WTC11 (cell line): Measurements from ENCODE around the gene ARIH1.
A peak's percentile ranks its signal among the peaks of the same experiment; 100 is the strongest.
"Not testable (repeated sequence)": the region's sequence is repeated elsewhere in the genome, so short reads cannot be mapped to it uniquely, and the experiment has no call there.

ENCODE experiments used
- ARID4B ChIP-seq: sonication (generic); formaldehyde crosslinking; IDR thresholded peaks from 2 replicates; pipeline ENCODE4 v1.8.0; 2023; ENCODE audit warnings: missing genetic modification reagents, mild to moderate bottlenecking, borderline replicate concordance
- ESRRA ChIP-seq: sonication (generic); formaldehyde crosslinking; IDR thresholded peaks from 2 replicates; pipeline ENCODE4 v1.8.1; 2022; ENCODE audit warnings: mild to moderate bottlenecking, missing genetic modification reagents, borderline replicate concordance
- HMGA2 ChIP-seq: fragments of 250-450 bp; sonication (Bioruptor Pico); IDR thresholded peaks from 2 replicates; pipeline ENCODE4 v1.4.0; 2021; ENCODE audit warnings: mild to moderate bottlenecking, moderate library complexity
- JUN ChIP-seq: sonication (generic); formaldehyde crosslinking; IDR thresholded peaks from 2 replicates; pipeline ENCODE4 v1.8.0; 2023; ENCODE audit warnings: mild to moderate bottlenecking, missing genetic modification reagents
- MYBL2 ChIP-seq: sonication (generic); formaldehyde crosslinking; IDR thresholded peaks from 2 replicates; pipeline ENCODE4 v1.8.1; 2023; ENCODE audit warnings: mild to moderate bottlenecking, moderate library complexity, missing genetic modification reagents
- NFYB ChIP-seq: sonication (generic); formaldehyde crosslinking; conservative IDR thresholded peaks from 2 replicates; pipeline ENCODE4 v1.8.0; 2022; ENCODE audit warnings: low read depth, missing genetic modification reagents
- NR1H2 ChIP-seq: sonication (generic); formaldehyde crosslinking; IDR thresholded peaks from 2 replicates; pipeline ENCODE4 v1.9.0; 2021; ENCODE audit warnings: mild to moderate bottlenecking, moderate library complexity, missing genetic modification reagents
- SMAD4 ChIP-seq: sonication (generic); formaldehyde crosslinking; IDR thresholded peaks from 2 replicates; pipeline ENCODE4 v1.8.0; 2022; ENCODE audit warnings: mild to moderate bottlenecking, missing genetic modification reagents
- SP1 ChIP-seq: sonication (generic); formaldehyde crosslinking; conservative IDR thresholded peaks from 2 replicates; pipeline ENCODE4 v1.8.1; 2022; ENCODE audit warnings: missing genetic modification reagents
- TCF7 ChIP-seq: sonication (generic); formaldehyde crosslinking; IDR thresholded peaks from 2 replicates; pipeline ENCODE4 v1.8.0; 2022; ENCODE audit warnings: mild to moderate bottlenecking, low read depth, missing genetic modification reagents, moderate library complexity
- ZNF263 ChIP-seq: sonication (generic); formaldehyde crosslinking; IDR thresholded peaks from 2 replicates; pipeline ENCODE4 v1.8.1; 2022; ENCODE audit warnings: low read depth, mild to moderate bottlenecking, moderate library complexity, missing genetic modification reagents
- TF ChIP-seq, protein P1 (sequence below): fragments of 200-600 bp; IDR thresholded peaks from 2 replicates; pipeline ENCODE4 v1.8.0; 2022; ENCODE audit warnings: antibody characterized with exemption
- TF ChIP-seq, protein P2 (sequence below): sonication (generic); formaldehyde crosslinking; conservative IDR thresholded peaks from 2 replicates; pipeline ENCODE4 v1.8.1; 2023; ENCODE audit warnings: mild to moderate bottlenecking, low read depth, missing genetic modification reagents, moderate library complexity
- TF ChIP-seq, protein P3 (sequence below): sonication (generic); formaldehyde crosslinking; IDR thresholded peaks from 2 replicates; pipeline ENCODE4 v1.8.0; 2022; ENCODE audit warnings: missing genetic modification reagents

DNA sequence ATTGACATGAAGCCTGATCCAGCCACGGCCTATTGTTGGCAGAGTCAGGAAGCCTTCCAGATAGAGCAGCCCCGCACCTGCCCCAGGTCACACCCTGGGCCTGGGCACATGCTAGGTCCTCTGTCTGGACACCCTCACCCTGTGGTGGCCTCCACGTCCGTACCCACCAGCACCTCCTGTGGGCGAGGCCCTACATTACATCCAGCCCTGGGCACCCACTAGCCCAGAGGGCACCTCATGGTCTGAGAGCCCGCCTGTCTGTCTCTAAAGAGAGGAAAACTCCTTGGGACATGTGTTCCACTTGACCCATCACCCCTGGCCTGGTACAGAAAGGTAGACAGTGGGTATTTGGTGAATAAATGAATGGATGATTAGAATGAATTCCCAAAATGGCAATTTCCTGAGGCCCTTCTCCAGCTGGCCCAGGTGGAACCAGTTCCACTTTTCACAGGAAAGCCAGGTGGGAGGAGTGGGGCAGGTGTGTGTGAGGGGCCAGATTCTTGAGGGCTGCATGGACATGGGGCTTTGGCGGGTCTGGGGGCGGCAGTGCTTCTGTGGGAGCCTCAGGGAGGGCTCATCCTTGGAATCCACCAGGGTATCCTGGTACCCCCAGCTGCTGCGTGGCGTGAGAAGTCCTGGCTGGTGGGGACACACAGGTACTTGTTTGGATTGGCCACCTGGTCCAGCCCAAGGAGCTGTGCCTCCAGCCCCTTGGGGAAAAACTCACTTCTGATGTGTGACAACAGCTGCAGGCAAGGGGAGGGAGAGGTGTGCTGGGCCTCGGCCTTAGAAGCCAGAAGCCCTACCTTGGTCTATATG is 154.3 kb downstream of the ARIH1 start:
- not testable (repeated sequence) for TF ChIP-seq NFYB (CRISPR knock-in tag); MYBL2 (CRISPR knock-in tag); HMGA2 (CRISPR knock-in tag); SMAD4 (CRISPR knock-in tag); NR1H2 (CRISPR knock-in tag); ARID4B (CRISPR knock-in tag); JUN (CRISPR knock-in tag); TCF7; ZNF263 (CRISPR knock-in tag); ESRRA (CRISPR knock-in tag); SP1 (CRISPR knock-in tag)
- TF ChIP-seq, protein P1, sequence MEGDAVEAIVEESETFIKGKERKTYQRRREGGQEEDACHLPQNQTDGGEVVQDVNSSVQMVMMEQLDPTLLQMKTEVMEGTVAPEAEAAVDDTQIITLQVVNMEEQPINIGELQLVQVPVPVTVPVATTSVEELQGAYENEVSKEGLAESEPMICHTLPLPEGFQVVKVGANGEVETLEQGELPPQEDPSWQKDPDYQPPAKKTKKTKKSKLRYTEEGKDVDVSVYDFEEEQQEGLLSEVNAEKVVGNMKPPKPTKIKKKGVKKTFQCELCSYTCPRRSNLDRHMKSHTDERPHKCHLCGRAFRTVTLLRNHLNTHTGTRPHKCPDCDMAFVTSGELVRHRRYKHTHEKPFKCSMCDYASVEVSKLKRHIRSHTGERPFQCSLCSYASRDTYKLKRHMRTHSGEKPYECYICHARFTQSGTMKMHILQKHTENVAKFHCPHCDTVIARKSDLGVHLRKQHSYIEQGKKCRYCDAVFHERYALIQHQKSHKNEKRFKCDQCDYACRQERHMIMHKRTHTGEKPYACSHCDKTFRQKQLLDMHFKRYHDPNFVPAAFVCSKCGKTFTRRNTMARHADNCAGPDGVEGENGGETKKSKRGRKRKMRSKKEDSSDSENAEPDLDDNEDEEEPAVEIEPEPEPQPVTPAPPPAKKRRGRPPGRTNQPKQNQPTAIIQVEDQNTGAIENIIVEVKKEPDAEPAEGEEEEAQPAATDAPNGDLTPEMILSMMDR = peak; percentile 65
- TF ChIP-seq, protein P2, sequence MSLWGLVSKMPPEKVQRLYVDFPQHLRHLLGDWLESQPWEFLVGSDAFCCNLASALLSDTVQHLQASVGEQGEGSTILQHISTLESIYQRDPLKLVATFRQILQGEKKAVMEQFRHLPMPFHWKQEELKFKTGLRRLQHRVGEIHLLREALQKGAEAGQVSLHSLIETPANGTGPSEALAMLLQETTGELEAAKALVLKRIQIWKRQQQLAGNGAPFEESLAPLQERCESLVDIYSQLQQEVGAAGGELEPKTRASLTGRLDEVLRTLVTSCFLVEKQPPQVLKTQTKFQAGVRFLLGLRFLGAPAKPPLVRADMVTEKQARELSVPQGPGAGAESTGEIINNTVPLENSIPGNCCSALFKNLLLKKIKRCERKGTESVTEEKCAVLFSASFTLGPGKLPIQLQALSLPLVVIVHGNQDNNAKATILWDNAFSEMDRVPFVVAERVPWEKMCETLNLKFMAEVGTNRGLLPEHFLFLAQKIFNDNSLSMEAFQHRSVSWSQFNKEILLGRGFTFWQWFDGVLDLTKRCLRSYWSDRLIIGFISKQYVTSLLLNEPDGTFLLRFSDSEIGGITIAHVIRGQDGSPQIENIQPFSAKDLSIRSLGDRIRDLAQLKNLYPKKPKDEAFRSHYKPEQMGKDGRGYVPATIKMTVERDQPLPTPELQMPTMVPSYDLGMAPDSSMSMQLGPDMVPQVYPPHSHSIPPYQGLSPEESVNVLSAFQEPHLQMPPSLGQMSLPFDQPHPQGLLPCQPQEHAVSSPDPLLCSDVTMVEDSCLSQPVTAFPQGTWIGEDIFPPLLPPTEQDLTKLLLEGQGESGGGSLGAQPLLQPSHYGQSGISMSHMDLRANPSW (CRISPR knock-in tag) = not testable (repeated sequence)
- TF ChIP-seq, protein P3, sequence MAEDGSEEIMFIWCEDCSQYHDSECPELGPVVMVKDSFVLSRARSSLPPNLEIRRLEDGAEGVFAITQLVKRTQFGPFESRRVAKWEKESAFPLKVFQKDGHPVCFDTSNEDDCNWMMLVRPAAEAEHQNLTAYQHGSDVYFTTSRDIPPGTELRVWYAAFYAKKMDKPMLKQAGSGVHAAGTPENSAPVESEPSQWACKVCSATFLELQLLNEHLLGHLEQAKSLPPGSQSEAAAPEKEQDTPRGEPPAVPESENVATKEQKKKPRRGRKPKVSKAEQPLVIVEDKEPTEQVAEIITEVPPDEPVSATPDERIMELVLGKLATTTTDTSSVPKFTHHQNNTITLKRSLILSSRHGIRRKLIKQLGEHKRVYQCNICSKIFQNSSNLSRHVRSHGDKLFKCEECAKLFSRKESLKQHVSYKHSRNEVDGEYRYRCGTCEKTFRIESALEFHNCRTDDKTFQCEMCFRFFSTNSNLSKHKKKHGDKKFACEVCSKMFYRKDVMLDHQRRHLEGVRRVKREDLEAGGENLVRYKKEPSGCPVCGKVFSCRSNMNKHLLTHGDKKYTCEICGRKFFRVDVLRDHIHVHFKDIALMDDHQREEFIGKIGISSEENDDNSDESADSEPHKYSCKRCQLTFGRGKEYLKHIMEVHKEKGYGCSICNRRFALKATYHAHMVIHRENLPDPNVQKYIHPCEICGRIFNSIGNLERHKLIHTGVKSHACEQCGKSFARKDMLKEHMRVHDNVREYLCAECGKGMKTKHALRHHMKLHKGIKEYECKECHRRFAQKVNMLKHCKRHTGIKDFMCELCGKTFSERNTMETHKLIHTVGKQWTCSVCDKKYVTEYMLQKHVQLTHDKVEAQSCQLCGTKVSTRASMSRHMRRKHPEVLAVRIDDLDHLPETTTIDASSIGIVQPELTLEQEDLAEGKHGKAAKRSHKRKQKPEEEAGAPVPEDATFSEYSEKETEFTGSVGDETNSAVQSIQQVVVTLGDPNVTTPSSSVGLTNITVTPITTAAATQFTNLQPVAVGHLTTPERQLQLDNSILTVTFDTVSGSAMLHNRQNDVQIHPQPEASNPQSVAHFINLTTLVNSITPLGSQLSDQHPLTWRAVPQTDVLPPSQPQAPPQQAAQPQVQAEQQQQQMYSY = not testable (repeated sequence)
